Stimulated activated CD4-positive, alpha-beta T cell treated with anti-CD3 and anti-CD28 coated beads, Interleukin-1b, Interleukin-23, amount 100 ng/mL, for 48 hours (primary cell): ENCODE measurements around the gene TRIM28.
"Not testable (repeated sequence)": the region's sequence is repeated elsewhere in the genome, so short reads cannot be mapped to it uniquely, and the experiment has no call there.

Experiments used
- DNase-seq: peaks from one replicate; pipeline ENCODE4 v3.0.0-alpha.2; 2020

TRIM28 gene

GRCh38 chr19:58519355-58520256, 24.3 kb upstream of the TRIM28 start, which contains the start of gene ZBTB45:
Gene ZBTB45 (minus strand): TSS chr19:58519810. CDS start chr19:58517673, 2,137 bp downstream.
- DNase-seq, result peak; percentile 95

- no peak for DNase-seq
These were observed 23.6 kb upstream of the TRIM28 start for GRCh38 chr19:58520257-58520599.

GRCh38 chr19:58521651-58522050, 22.2 kb upstream of the TRIM28 start:
- DNase-seq, result no peak

- DNase-seq, result no peak
These were observed 21.2 kb upstream of the TRIM28 start for GRCh38 chr19:58522709-58523108.

DNA sequence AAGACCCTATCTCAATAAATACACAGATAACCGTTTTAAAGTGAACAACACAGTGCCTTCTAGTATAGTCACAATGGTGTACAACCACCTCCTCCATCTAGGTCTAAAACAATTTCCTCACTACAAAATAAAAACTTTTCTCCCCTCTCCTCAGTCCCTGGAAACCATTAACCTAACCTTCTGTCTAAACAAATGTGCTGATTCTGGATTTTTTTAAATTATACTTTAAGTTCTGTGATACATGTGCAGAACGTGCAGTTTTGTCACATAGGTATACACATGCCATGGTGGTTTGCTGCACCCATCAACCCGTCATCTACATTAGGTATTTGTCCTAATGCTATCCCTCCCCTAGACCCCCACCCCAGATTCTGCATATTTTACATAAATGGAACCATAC, 14.5 kb upstream of the TRIM28 start:
- no peak for DNase-seq

DNA sequence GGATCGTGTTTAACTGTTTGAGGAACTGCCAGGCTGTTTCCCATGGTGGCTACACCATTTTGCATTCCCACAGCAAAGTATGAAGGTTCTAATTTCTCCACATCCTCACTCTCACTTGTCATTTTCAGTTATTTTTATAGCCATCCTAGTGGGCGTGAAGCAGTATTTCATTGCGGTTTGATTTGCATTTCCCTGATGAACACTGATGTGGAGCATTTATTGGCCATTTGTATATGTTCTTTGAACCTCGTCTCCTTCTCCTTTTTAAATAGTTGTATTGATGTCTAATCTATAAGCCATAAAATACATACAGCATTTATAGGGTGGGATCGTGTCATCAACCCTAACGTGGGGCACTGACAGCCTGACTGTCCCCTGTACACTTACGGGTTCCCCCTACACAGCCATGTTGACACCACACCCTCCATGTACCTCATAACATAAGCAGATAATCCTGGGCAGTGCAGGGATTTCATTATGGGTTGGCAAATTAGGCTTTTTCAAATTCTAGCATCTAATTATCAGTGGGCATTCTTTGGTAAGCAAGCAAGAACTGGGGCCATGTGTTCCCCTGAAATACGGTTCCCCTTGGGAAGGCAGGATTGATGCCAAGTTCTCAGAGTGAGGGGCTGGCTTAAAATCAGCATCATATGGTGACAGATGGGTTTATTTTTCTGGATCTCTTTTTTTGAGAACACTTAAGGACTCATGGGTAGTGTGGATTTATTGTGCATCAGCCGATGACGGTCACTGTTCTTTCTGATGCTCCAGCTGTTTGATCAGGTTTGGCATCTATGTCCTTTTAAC, 12.6 kb upstream of the TRIM28 start:
- no peak for DNase-seq

DNA sequence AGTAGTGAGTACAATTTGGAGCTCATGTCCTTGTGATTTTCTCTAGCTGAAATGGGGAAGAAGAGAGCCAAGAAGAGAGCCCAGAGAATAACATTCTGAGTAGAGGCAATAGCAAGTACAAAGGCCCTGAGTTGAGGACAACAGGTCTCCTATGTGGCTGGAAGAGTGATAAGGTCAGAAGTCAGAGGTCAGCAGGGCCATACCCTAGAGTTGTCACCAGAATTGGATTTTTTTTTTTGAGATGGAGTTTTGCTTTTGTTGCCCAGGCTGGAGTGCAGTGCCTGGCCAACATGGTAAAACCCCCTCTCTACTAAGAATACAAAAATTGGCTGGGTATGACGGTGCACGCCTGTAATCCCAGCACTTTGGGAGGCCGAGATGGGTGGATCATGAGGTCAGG, 8.0 kb upstream of the TRIM28 start:
- DNase-seq, result no peak

GRCh38 chr19:58536852-58537798, 6.7 kb upstream of the TRIM28 start:
- DNase-seq, result no peak

DNA sequence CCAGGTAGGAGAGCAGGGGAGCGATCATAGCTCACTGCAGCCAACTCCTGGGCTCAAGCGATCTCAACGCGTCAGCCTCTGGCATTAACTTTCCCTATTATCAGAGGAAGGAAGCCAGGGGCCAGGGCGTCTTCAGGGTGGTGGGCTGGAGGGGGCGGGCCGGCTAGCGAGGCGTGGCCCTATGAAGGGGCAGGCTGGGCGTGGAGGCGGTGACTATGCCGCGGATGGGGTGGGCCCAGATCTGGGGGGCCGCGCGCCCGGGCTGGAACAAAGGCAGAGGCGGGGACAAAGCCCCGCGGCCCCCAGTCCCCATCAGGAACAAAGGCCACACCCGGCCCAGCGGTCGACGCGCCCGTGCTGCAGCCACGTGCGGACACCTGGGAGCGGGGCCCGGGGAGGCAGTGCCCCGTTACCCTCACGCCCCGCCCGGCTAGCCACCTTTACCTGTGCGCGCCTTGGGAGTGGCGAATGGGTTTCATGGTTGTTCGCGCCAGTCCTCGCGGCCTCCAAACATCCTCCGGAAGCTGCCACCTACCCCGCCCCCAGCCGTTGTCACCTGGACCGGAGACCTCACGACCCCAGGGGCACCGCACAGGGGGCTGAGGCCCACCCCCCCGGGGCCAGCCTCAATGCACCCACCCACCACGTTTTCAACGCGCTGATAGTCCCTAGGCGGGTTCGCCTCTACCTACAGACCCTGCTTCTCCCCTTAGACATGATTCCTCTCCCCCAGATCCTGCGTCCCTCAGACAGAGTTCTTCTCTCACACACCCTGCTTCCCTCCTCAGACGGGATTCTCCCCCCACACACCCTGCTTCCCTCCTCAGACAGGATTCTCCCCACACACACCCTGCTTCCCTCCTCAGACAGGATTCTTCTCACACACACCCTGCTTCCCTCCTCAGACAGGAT, 5.4 kb upstream of the TRIM28 start:
- DNase-seq, result peak; percentile 48

DNA sequence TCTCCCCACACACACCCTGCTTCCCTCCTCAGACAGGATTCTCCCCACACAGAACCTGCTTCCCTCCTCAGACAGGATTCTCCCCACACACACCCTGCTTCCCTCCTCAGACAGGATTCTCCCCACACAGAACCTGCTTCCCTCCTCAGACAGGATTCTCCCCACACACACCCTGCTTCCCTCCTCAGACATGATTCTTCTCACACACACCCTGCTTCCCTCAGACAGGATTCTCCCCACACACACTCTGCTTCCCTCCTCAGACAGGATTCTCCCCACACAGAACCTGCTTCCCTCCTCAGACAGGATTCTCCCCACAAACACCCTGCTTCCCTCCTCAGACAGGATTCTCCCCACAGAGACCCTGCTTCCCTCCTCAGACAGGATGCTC, 4.7 kb upstream of the TRIM28 start:
- DNase-seq, result not testable (repeated sequence)

DNA sequence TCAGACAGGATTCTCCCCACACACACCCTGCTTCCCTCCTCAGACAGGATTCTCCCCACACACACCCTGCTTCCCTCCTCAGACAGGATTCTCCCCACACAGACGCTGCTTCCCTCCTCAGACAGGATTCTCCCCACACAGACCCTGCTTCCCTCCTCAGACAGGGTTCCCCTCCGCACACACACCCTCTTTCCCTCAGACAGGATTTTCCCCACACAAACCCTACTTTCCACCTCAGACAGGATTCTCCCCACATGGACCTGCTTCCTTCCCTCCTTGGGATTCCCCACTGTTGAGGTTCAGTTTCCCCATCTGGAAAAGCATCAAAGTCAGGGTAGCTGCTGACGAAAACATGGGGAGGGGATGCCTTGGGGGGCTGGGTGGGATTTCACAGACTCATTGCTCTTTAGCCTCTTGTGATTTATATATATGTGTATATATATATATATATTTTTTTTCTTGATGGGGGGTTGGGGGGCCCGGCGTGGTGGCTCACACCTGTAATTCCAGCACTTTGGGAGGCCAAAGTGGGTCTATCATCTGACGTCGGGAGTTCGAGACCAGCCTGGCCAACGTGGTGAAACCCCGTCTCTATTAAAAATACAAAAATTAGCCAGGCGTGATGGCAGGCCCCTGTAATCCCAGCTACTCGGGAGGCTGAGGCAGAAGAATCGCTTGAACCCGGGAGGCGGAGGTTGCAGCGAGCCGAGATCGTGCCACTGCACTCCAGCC, 1.1 kb upstream of the TRIM28 start:
- not testable (repeated sequence) for DNase-seq

DNA sequence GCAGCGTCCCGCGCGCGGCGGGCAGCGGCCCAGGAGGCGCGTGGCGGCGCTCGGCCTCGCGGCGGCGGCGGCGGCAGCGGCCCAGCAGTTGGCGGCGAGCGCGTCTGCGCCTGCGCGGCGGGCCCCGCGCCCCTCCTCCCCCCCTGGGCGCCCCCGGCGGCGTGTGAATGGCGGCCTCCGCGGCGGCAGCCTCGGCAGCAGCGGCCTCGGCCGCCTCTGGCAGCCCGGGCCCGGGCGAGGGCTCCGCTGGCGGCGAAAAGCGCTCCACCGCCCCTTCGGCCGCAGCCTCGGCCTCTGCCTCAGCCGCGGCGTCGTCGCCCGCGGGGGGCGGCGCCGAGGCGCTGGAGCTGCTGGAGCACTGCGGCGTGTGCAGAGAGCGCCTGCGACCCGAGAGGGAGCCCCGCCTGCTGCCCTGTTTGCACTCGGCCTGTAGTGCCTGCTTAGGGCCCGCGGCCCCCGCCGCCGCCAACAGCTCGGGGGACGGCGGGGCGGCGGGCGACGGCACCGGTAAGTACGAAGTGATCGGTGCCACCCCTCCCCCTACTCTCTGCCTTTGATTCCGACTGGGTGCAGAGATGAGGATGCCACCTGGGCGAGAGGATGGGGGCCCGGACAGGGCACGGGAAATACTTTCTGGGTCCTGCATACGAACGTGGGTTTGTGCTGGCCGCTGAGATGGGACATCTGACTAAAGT, 874 bp downstream of the TRIM28 start:
- DNase-seq, result peak; percentile 71

GRCh38 chr19:58545286-58546018, 1.6 kb downstream of the TRIM28 start:
- no peak for DNase-seq

DNA sequence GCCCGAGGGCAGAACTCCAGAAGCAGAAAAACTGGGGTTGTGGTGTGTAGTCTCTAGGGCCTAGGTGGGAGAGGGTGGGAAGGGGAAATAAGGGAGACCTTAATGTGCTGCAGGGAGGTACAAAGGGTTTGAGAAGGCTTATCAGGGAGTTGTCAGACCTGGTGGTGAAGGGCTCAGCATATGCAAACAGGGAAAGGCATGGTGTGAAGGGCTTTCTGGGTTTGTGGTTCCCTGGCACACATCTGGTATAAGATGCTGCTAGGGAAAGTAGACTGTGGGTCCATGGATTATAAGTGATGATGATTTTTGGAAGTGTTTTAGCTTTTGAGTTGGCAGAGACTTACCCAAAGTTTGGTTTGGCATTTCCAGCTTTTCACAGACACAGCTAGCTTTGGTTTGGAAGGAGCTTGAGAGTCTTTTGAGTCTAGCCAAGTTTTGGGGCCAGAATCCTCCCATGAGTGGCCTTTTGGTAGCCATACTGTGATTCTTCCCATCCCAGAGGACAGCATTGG, 2.2 kb downstream of the TRIM28 start:
- DNase-seq, result no peak

DNA sequence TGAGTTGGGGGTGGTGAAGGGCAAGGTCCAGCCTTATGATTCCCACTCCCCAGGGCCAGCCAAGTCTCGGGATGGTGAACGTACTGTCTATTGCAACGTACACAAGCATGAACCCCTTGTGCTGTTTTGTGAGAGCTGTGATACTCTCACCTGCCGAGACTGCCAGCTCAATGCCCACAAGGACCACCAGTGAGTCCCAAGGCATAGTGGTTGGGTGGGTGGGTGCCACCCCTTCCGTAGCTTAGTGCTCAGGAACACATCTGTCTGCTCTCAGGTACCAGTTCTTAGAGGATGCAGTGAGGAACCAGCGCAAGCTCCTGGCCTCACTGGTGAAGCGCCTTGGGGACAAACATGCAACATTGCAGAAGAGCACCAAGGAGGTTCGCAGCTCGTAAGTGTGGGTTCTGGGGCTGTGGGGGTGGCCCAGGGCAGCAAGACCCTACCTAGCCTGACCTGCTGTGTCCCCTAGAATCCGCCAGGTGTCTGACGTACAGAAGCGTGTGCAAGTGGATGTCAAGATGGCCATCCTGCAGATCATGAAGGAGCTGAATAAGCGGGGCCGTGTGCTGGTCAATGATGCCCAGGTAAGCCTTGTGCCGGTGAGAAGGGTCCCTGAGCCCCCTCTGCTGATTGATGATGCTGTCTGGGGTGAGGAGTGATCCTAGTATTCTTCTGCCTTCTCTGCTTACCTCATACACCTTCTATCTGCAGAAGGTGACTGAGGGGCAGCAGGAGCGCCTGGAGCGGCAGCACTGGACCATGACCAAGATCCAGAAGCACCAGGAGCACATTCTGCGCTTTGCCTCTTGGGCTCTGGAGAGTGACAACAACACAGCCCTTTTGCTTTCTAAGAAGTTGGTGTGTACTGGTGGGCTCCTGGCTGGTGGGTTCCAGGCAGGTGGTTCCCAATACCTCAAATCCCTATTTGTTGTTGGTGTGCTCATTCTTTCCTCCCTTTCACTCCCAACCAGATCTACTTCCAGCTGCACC, 3.8 kb downstream of the TRIM28 start:
- DNase-seq, result no peak

GRCh38 chr19:58548859-58549663, 5.2 kb downstream of the TRIM28 start:
- no peak for DNase-seq

- DNase-seq, result no peak
These were observed 5.9 kb downstream of the TRIM28 start for GRCh38 chr19:58549664-58550361.
